ENCODE measurements around the gene CHRM1.
"Not testable (repeated sequence)": the region's sequence is repeated elsewhere in the genome, so short reads cannot be mapped to it uniquely, and the experiment has no call there.

The CHRM1 gene

DNA sequence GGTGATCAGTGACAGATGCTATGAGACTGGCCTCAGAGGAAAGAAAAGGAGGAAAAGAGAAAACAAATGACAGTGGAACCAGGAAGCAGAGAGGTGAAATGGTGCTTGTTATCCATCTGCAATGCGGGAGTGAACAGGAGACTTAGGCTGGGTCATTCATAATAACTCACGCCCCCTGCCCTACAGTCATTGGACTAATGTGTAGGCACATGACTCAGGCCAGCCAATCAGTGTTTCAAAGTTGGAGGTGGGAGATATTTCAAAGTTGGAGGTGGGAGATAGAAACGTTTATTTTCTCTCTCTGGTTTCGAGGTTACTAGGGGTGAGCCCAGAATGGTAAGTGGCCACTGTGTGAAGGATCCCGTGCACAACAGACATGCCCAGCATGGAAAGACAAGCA lies 33.3 kb upstream of the CHRM1 start:
- no peak for TF ChIP-seq EZH2phosphoT487 (IDR thresholded peaks at IDR 0.05; ENCODE audit: low read length)
- TF ChIP-seq, protein P1, sequence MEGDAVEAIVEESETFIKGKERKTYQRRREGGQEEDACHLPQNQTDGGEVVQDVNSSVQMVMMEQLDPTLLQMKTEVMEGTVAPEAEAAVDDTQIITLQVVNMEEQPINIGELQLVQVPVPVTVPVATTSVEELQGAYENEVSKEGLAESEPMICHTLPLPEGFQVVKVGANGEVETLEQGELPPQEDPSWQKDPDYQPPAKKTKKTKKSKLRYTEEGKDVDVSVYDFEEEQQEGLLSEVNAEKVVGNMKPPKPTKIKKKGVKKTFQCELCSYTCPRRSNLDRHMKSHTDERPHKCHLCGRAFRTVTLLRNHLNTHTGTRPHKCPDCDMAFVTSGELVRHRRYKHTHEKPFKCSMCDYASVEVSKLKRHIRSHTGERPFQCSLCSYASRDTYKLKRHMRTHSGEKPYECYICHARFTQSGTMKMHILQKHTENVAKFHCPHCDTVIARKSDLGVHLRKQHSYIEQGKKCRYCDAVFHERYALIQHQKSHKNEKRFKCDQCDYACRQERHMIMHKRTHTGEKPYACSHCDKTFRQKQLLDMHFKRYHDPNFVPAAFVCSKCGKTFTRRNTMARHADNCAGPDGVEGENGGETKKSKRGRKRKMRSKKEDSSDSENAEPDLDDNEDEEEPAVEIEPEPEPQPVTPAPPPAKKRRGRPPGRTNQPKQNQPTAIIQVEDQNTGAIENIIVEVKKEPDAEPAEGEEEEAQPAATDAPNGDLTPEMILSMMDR (IDR thresholded peaks at IDR 0.05; ENCODE audit: low read length) = no peak
- no peak for TF ChIP-seq EZH2 (optimal IDR thresholded peaks at IDR 0.05; ENCODE audit: low read depth, low read length)
- H3K9me3 ChIP-seq (replicated peaks; ENCODE audit: insufficient read depth, low read length) = no peaks in the 10 kb centered on the region
- H2AFZ ChIP-seq (ENCODE audit: low read length) = no peak overlapping the region
- H3F3A ChIP-seq (ENCODE audit: insufficient read depth, low read length) = no peaks in the 10 kb centered on the region
- H3K36me3 ChIP-seq (replicated peaks; ENCODE audit: insufficient read depth, low read length) = no peaks in the 10 kb centered on the region
- no peak for DNase-seq
- no peaks in the 10 kb centered on the region for H3K79me2 ChIP-seq (ENCODE audit: low read length)
- no peaks in the 10 kb centered on the region for H3K9me2 ChIP-seq (replicated peaks; ENCODE audit: insufficient read depth, low read length)
- H3K27ac ChIP-seq (ENCODE audit: low read length) = no peak overlapping the region
- H4K20me1 ChIP-seq (ENCODE audit: insufficient read depth, low read length) = no peaks in the 10 kb centered on the region
- H3K4me3 ChIP-seq (ENCODE audit: low read length) = no peak overlapping the region
- H3K4me2 ChIP-seq (ENCODE audit: low read depth, low read length) = no peak overlapping the region
- no peaks in the 10 kb centered on the region for H3K27me3 ChIP-seq (replicated peaks; ENCODE audit: insufficient read depth, low read length)
- no peak overlapping the region for H3K9ac ChIP-seq (ENCODE audit: low read length)
- H3K4me1 ChIP-seq (ENCODE audit: low read length) = no peaks in the 10 kb centered on the region

- TF ChIP-seq EZH2 (optimal IDR thresholded peaks at IDR 0.05; ENCODE audit: low read depth, low read length) = no peak
- H3F3A ChIP-seq (ENCODE audit: insufficient read depth, low read length) = no peaks in the 10 kb centered on the region
- H3K9me2 ChIP-seq (replicated peaks; ENCODE audit: insufficient read depth, low read length) = no peaks in the 10 kb centered on the region
- H3K4me2 ChIP-seq (ENCODE audit: low read depth, low read length) = no peak overlapping the region
- no peak overlapping the region for H3K9ac ChIP-seq (ENCODE audit: low read length)
- no peaks in the 10 kb centered on the region for H4K20me1 ChIP-seq (ENCODE audit: insufficient read depth, low read length)
- DNase-seq = no peak
- H3K4me3 ChIP-seq (ENCODE audit: low read length) = no peak overlapping the region
- H3K9me3 ChIP-seq (replicated peaks; ENCODE audit: insufficient read depth, low read length) = no peaks in the 10 kb centered on the region
- H3K27ac ChIP-seq (ENCODE audit: low read length) = no peak overlapping the region
- no peaks in the 10 kb centered on the region for H3K79me2 ChIP-seq (ENCODE audit: low read length)
- H3K27me3 ChIP-seq (replicated peaks; ENCODE audit: insufficient read depth, low read length) = no peaks in the 10 kb centered on the region
- no peaks in the 10 kb centered on the region for H3K36me3 ChIP-seq (replicated peaks; ENCODE audit: insufficient read depth, low read length)
- H2AFZ ChIP-seq (ENCODE audit: low read length) = no peak overlapping the region
- H3K4me1 ChIP-seq (ENCODE audit: low read length) = no peaks in the 10 kb centered on the region
Observed at GRCh38 chr11:62953811-62954210, 32.6 kb upstream of the CHRM1 start.

DNA sequence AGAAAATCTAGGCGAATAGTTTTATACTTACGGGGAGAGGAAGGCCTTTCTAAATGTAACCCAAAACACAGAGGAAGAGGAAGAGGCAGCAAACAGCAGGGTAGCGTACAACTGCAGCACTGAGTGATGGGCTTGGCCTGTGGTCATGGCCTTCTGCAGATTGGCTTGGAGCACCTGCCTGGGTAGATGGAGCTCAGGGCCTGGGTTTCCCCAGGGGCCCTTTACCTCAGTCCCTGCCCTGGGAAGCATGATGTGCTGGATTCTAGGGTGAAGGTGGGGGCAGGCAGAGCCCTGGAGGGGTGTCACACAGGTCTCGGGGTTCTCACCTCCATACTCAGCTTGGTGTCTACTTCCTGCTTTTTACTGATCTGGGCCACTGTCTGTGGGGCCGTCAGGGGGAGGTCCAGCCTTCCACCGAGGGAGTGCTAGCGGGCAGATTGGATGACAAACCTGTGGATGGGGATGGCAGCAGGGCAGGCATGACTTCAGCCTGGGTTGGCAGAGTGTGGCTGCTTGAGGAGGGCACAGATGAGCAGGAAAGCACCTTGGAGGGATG lies 27.7 kb upstream of the CHRM1 start:
- TF ChIP-seq EZH2phosphoT487 (IDR thresholded peaks at IDR 0.05; ENCODE audit: low read length) (no peak), EZH2 (optimal IDR thresholded peaks at IDR 0.05; ENCODE audit: low read depth, low read length) (no peak)
- TF ChIP-seq, protein P1 (IDR thresholded peaks at IDR 0.05; ENCODE audit: low read length) = no peak
- Histone ChIP-seq H3F3A (ENCODE audit: insufficient read depth, low read length) (no peaks in the 10 kb centered on the region), H3K9ac (ENCODE audit: low read length) (no peak overlapping the region), H3K9me3 (replicated peaks; ENCODE audit: insufficient read depth, low read length) (no peaks in the 10 kb centered on the region), H3K4me1 (ENCODE audit: low read length) (no peaks in the 10 kb centered on the region), H3K79me2 (ENCODE audit: low read length) (no peaks in the 10 kb centered on the region), H3K9me2 (replicated peaks; ENCODE audit: insufficient read depth, low read length) (no peaks in the 10 kb centered on the region), H3K36me3 (replicated peaks; ENCODE audit: insufficient read depth, low read length) (no peaks in the 10 kb centered on the region), H4K20me1 (ENCODE audit: insufficient read depth, low read length) (no peaks in the 10 kb centered on the region), H2AFZ (ENCODE audit: low read length) (no peak overlapping the region), H3K4me3 (ENCODE audit: low read length) (no peak overlapping the region), H3K4me2 (ENCODE audit: low read depth, low read length) (no peak overlapping the region), H3K27me3 (replicated peaks; ENCODE audit: insufficient read depth, low read length) (0 out of 2 replicates have a peak, but pooled peaks cover 8% of the 10 kb centered on the region), H3K27ac (ENCODE audit: low read length) (no peak overlapping the region)
- DNase-seq = no peak

- not testable (repeated sequence) for H3K9me2 ChIP-seq (replicated peaks; ENCODE audit: insufficient read depth, low read length); DNase-seq; H3K79me2 ChIP-seq (ENCODE audit: low read length); H3K4me1 ChIP-seq (ENCODE audit: low read length); H2AFZ ChIP-seq (ENCODE audit: low read length); H3K27me3 ChIP-seq (replicated peaks; ENCODE audit: insufficient read depth, low read length); H3F3A ChIP-seq (ENCODE audit: insufficient read depth, low read length); H3K27ac ChIP-seq (ENCODE audit: low read length); H3K4me3 ChIP-seq (ENCODE audit: low read length); H3K9ac ChIP-seq (ENCODE audit: low read length); H4K20me1 ChIP-seq (ENCODE audit: insufficient read depth, low read length); H3K9me3 ChIP-seq (replicated peaks; ENCODE audit: insufficient read depth, low read length); H3K4me2 ChIP-seq (ENCODE audit: low read depth, low read length); H3K36me3 ChIP-seq (replicated peaks; ENCODE audit: insufficient read depth, low read length)
Observed at GRCh38 chr11:62945538-62945937, 24.4 kb upstream of the CHRM1 start.

DNA sequence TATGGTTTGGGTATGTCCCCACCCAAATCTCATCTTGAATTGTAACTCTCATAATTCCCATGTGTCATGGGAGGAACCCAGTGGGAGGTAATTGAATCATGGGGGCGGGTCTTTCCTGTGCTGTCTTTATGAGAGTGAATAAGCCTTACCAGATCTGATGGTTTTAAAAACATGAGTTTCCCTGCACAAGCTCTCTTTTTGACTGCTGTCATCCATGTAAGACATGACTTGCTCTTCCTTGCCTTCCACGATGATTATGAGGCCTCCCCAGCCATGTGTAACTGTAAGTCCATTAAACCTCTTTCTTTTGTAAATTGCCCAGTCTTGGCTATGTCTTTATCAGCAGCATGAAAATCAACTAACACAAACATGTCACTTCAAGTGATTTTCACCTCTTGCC lies 16.4 kb upstream of the CHRM1 start:
- H4K20me1 ChIP-seq (ENCODE audit: insufficient read depth, low read length); H3K4me1 ChIP-seq (ENCODE audit: low read length); H3K9me3 ChIP-seq (replicated peaks; ENCODE audit: insufficient read depth, low read length); H3F3A ChIP-seq (ENCODE audit: insufficient read depth, low read length); H3K9ac ChIP-seq (ENCODE audit: low read length); H3K27me3 ChIP-seq (replicated peaks; ENCODE audit: insufficient read depth, low read length); H3K4me3 ChIP-seq (ENCODE audit: low read length); H3K4me2 ChIP-seq (ENCODE audit: low read depth, low read length); H3K79me2 ChIP-seq (ENCODE audit: low read length); H2AFZ ChIP-seq (ENCODE audit: low read length); DNase-seq; H3K9me2 ChIP-seq (replicated peaks; ENCODE audit: insufficient read depth, low read length); H3K27ac ChIP-seq (ENCODE audit: low read length); H3K36me3 ChIP-seq (replicated peaks; ENCODE audit: insufficient read depth, low read length): not testable (repeated sequence)
